Esophagus squamous epithelium (tissue), 4 donors: Measurements from ENCODE around the gene ARGLU1.

Experiments used
- CTCF ChIP-seq, 6 experiments: fragments of 450-650 bp in 4 of 6; fragments of 200-600 bp in 2 of 6; sonication (generic) in 2 of 6; IDR thresholded peaks; one replicate each; pipeline ENCODE4 v1.5.1; 2016 to 2019; ENCODE audit warnings: antibody characterized with exemption in 6 of 6, mild to moderate bottlenecking in 4 of 6, moderate library complexity in 4 of 6
- POLR2A ChIP-seq, 4 donors: fragments of 450-650 bp; IDR thresholded peaks; one replicate each; pipeline ENCODE4 v1.6.1; 2017; ENCODE audit warnings: antibody characterized with exemption in 4 of 4, mild to moderate bottlenecking in 4 of 4, moderate library complexity in 3 of 4

GRCh38 chr13:106506286-106506685 is 61.7 kb downstream of the ARGLU1 start:
- no peak for TF ChIP-seq CTCF (IDR thresholded peaks at IDR 0.05)
- TF ChIP-seq POLR2A (IDR thresholded peaks at IDR 0.05): no peak
